GM19452 (cell line): ENCODE data around the gene CDC25C.
A peak's percentile ranks its signal among the peaks of the same experiment; 100 is the strongest.

Source experiments
- ATAC-seq: cut with Tn5 transposase; IDR thresholded peaks from one replicate; pipeline ENCODE4 v1.9.1; 2021; ENCODE audit not compliant: unreplicated experiment

Gene CDC25C

GRCh38 chr5:138331449-138332368 lies at the start of gene CDC25C:
TSS of gene CDC25C (minus strand) at chr5:138331804. CDS start at chr5:138331180, 624 bp downstream.
- peak; percentile 99 for ATAC-seq

GRCh38 chr5:138372653-138373052 lies 41.0 kb upstream of the CDC25C start:
- no peak for ATAC-seq

- peak; percentile 81 for ATAC-seq
Observed at GRCh38 chr5:138372225-138372624, 40.6 kb upstream of the CDC25C start.

GRCh38 chr5:138371454-138371853 lies 39.9 kb upstream of the CDC25C start:
- ATAC-seq = no peak

GRCh38 chr5:138370537-138370936 lies 38.9 kb upstream of the CDC25C start:
- ATAC-seq = no peak

- ATAC-seq = no peak
Observed at GRCh38 chr5:138369706-138370105, 38.1 kb upstream of the CDC25C start.

GRCh38 chr5:138369261-138369660 lies 37.7 kb upstream of the CDC25C start:
- no peak for ATAC-seq

GRCh38 chr5:138366632-138367382 lies 35.2 kb upstream of the CDC25C start:
- ATAC-seq = no peak

- ATAC-seq = no peak
Observed at GRCh38 chr5:138364576-138364975, 33.0 kb upstream of the CDC25C start.

GRCh38 chr5:138360941-138361452 lies 29.4 kb upstream of the CDC25C start:
- no peak for ATAC-seq

- ATAC-seq = no peak
Observed at GRCh38 chr5:138359621-138360020, 28.0 kb upstream of the CDC25C start.

- no peak for ATAC-seq
Observed at GRCh38 chr5:138354926-138355378, 23.3 kb upstream of the CDC25C start.

GRCh38 chr5:138354387-138354786 lies 22.8 kb upstream of the CDC25C start:
- ATAC-seq = no peak

- peak; percentile 5 for ATAC-seq
Observed at GRCh38 chr5:138353560-138354080, 22.0 kb upstream of the CDC25C start.

GRCh38 chr5:138352722-138353559 lies 21.3 kb upstream of the CDC25C start:
- peak; percentile 39 for ATAC-seq

GRCh38 chr5:138352071-138352721 lies 20.6 kb upstream of the CDC25C start, which contains the start of gene KDM3B:
TSS of gene KDM3B (plus strand) at chr5:138352685. CDS start at chr5:138352796, 111 bp downstream.
- peak; percentile 66 for ATAC-seq

GRCh38 chr5:138351517-138351916 lies 19.9 kb upstream of the CDC25C start:
- no peak for ATAC-seq

GRCh38 chr5:138351056-138351455 lies 19.5 kb upstream of the CDC25C start:
- ATAC-seq = no peak

- ATAC-seq = no peak
Observed at GRCh38 chr5:138350563-138350890, 18.9 kb upstream of the CDC25C start.
